ENCODE results near the gene AOPEP. TPM values are rescaled to one million over a fixed set of nuclear protein-coding genes. Genes with fewer than 3 reads are reported as not detected.

Gene AOPEP
- total RNA-seq, 1 experiment from 2014 or later: 15.0 TPM

- Histone ChIP-seq H3K79me2 (ENCODE audit: insufficient read depth, low read length) (peaks cover 2% of the 10 kb centered on the region; the same call in 1 of the 2 replicates), H2AFZ (ENCODE audit: low read length) (no peak overlapping the region), H3K9me3 (ENCODE audit: control insufficient read depth, low read depth, low read length) (no peaks in the 10 kb centered on the region), H2BK12ac (ENCODE audit: insufficient read length, low read depth, low read length) (no peak overlapping the region), H3K18ac (ENCODE audit: insufficient read length, low read depth, low read length) (no peak overlapping the region), H3K27ac (ENCODE audit: insufficient read length, low read depth, low read length) (no peak overlapping the region), H2BK5ac (ENCODE audit: insufficient read length, low read length) (no peak overlapping the region), H3K56ac (ENCODE audit: insufficient read length, low read depth, low read length) (no peak overlapping the region), H4K20me1 (ENCODE audit: control insufficient read depth, insufficient read depth, insufficient read length) (no peaks in the 10 kb centered on the region), H3K79me1 (ENCODE audit: insufficient read depth, low read depth, low read length, poor library complexity, severe bottlenecking) (peaks cover 4% of the 10 kb centered on the region), H3K14ac (ENCODE audit: insufficient read depth, low read length) (no peak overlapping the region), H2BK15ac (ENCODE audit: low read depth, low read length) (no peak overlapping the region), H4K91ac (ENCODE audit: insufficient read length, low read depth, low read length) (no peak overlapping the region), H3T11ph (ENCODE audit: low read length) (no peak overlapping the region), H3K27me3 (ENCODE audit: insufficient read depth, low read length) (no peaks in the 10 kb centered on the region), H4K8ac (replicated peaks; ENCODE audit: insufficient read length, low read depth, low read length) (no peak overlapping the region), H3K4ac (ENCODE audit: low read depth, low read length) (no peak overlapping the region), H3K23me2 (ENCODE audit: insufficient read length, low read depth, low read length, poor library complexity, severe bottlenecking) (no peaks in the 10 kb centered on the region), H3K9ac (ENCODE audit: extremely low read depth, insufficient read length, low read length) (no peak overlapping the region), H3K23ac (ENCODE audit: insufficient read length, low read depth, low read length) (no peak overlapping the region), H2BK120ac (ENCODE audit: low read depth, low read length, poor library complexity, severe bottlenecking) (no peak overlapping the region), H4K5ac (ENCODE audit: insufficient read length, low read depth, low read length) (no peak overlapping the region), H3K4me1 (ENCODE audit: insufficient read depth, low read length) (no peaks in the 10 kb centered on the region), H2AK5ac (ENCODE audit: insufficient read length, low read length) (no peak overlapping the region), H3K4me2 (ENCODE audit: insufficient read depth, insufficient read length, low read length) (no peak overlapping the region), H2BK20ac (ENCODE audit: low read depth, low read length, poor library complexity, severe bottlenecking) (no peak overlapping the region)
- no peaks in the 10 kb centered on the region for H3K27me3 Mint-ChIP-seq (ENCODE audit: low read depth)
- TF ChIP-seq, protein P1, sequence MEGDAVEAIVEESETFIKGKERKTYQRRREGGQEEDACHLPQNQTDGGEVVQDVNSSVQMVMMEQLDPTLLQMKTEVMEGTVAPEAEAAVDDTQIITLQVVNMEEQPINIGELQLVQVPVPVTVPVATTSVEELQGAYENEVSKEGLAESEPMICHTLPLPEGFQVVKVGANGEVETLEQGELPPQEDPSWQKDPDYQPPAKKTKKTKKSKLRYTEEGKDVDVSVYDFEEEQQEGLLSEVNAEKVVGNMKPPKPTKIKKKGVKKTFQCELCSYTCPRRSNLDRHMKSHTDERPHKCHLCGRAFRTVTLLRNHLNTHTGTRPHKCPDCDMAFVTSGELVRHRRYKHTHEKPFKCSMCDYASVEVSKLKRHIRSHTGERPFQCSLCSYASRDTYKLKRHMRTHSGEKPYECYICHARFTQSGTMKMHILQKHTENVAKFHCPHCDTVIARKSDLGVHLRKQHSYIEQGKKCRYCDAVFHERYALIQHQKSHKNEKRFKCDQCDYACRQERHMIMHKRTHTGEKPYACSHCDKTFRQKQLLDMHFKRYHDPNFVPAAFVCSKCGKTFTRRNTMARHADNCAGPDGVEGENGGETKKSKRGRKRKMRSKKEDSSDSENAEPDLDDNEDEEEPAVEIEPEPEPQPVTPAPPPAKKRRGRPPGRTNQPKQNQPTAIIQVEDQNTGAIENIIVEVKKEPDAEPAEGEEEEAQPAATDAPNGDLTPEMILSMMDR (conservative IDR thresholded peaks at IDR 0.05): no peak
- no peak overlapping the region for H3K4me3 Mint-ChIP-seq
- no peaks in the 10 kb centered on the region for H3K9me3 Mint-ChIP-seq
- no peaks in the 10 kb centered on the region for H3K4me1 Mint-ChIP-seq
- no peaks in the 10 kb centered on the region for H3K36me3 Mint-ChIP-seq (ENCODE audit: insufficient read depth in 1 of 3, low read depth in 3 of 3)
- DNase-seq: no peak
- H3K27ac Mint-ChIP-seq: no peak overlapping the region
These were observed 10.3 kb downstream of the AOPEP start for GRCh38 chr9:94736759-94737158.
